SH-SY5Y (cell line): ENCODE measurements around the gene KRT2.

ENCODE experiments used
- GATA2 ChIP-seq: IDR thresholded peaks from 2 replicates; pipeline ENCODE4 v1.6.1; 2011; ENCODE audit warnings: mild to moderate bottlenecking, low read depth, low read length
- GATA3 ChIP-seq: IDR thresholded peaks from 2 replicates; pipeline ENCODE4 v1.6.1; 2011; ENCODE audit warnings: low read depth, mild to moderate bottlenecking, low read length, moderate library complexity

GRCh38 chr12:52684431-52684830 is 32.4 kb upstream of the KRT2 start:
- no peak for TF ChIP-seq GATA2
- no peak for TF ChIP-seq GATA3
